H1 (cell line): ENCODE results near the gene GAS6. TPM values are rescaled to one million over a fixed set of nuclear protein-coding genes. Genes with fewer than 3 reads are reported as not detected.

Source experiments
- CTCF ChIA-PET: fragments of 300-600 bp; sonication (Branson Sonifier 250); formaldehyde crosslinking; loops from one replicate; lab custom pipeline; 2021; ENCODE audit not compliant: partially characterized antibody; lab: Charles Lee
- POLR2A ChIA-PET: fragments of 300-600 bp; sonication (Branson Sonifier 250); formaldehyde crosslinking; loops from one replicate; lab custom pipeline; 2021; ENCODE audit warnings: inconsistent platforms; ENCODE audit not compliant: partially characterized antibody; lab: Charles Lee
- DNase-seq, 2 experiments: peaks; one replicate each; pipeline versions ENCODE4 v3.0.0 to v3.0.0-alpha.2; 2010 to 2022; ENCODE audit warnings: low spot score in 2 of 2, low read depth in 1 of 2, mixed read lengths in 1 of 2
- FAIRE-seq: peaks from 2 replicates; lab custom pipeline; 2011; peaks lifted over from hg19 to GRCh38; lab: Jason Lieb, UNC
- H2AFZ ChIP-seq: 2 replicates; pipeline ENCODE4 v1.8.1; 2012; ENCODE audit warnings: low read length, inconsistent platforms
- H2AK5ac ChIP-seq: 2 replicates; pipeline ENCODE4 v1.6.1; 2013; ENCODE audit warnings: low read depth, low read length
- H2BK120ac ChIP-seq: replicated peaks from 2 replicates; pipeline ENCODE3; 2013; ENCODE audit warnings: low read depth, low read length, inconsistent platforms
- H2BK12ac ChIP-seq: 2 replicates; pipeline ENCODE4 v1.6.1; 2013; ENCODE audit warnings: low read depth, low read length
- H2BK15ac ChIP-seq: 2 replicates; pipeline ENCODE4 v1.6.1; 2013; ENCODE audit warnings: low read length
- H2BK20ac ChIP-seq: 2 replicates; pipeline ENCODE4 v1.6.1; 2013; ENCODE audit warnings: low read length
- H2BK5ac ChIP-seq: 2 replicates; pipeline ENCODE4 v1.6.1; 2013; ENCODE audit warnings: low read depth, low read length
- H3K14ac ChIP-seq: 2 replicates; pipeline ENCODE4 v1.6.1; 2013; ENCODE audit warnings: inconsistent platforms; ENCODE audit not compliant: insufficient read length
- H3K18ac ChIP-seq: 2 replicates; pipeline ENCODE4 v1.6.1; 2013; ENCODE audit warnings: low read length; ENCODE audit errors: extremely low read depth
- H3K23ac ChIP-seq: 2 replicates; pipeline ENCODE4 v1.6.1; 2013; ENCODE audit warnings: inconsistent platforms; ENCODE audit not compliant: insufficient read length
- H3K23me2 ChIP-seq: 2 replicates; pipeline ENCODE4 v1.6.1; 2013; ENCODE audit warnings: low read depth, low read length
- H3K27ac ChIP-seq: 2 replicates; pipeline ENCODE4 v1.6.1; 2011; ENCODE audit warnings: low read depth, low read length, inconsistent platforms
- H3K27me3 ChIP-seq, 4 experiments: replicated peaks in 1 of 4; 1 replicate in 1 of 4; 2 replicates in 3 of 4; pipeline versions ENCODE4 v1.6.1 to v1.8.1; 2011 to 2013; ENCODE audit warnings: low read length in 3 of 4, mild to moderate bottlenecking in 3 of 4, inconsistent platforms in 2 of 4, mixed read lengths in 2 of 4, moderate library complexity in 1 of 4; ENCODE audit not compliant: control insufficient read depth in 3 of 4, insufficient read depth in 3 of 4; ENCODE audit errors: extremely low read depth in 1 of 4
- H3K36me3 ChIP-seq, 4 experiments: 2 replicates each; pipeline versions ENCODE4 v1.6.1 to v1.8.1; 2011 to 2013; ENCODE audit warnings: mild to moderate bottlenecking in 4 of 4, low read length in 3 of 4, moderate library complexity in 2 of 4, control low read depth in 1 of 4, inconsistent platforms in 1 of 4; ENCODE audit not compliant: insufficient read depth in 4 of 4, control insufficient read depth in 2 of 4
- H3K4ac ChIP-seq: replicated peaks from 2 replicates; pipeline ENCODE3; 2013; ENCODE audit warnings: low read length, low read depth, mixed read lengths, inconsistent platforms; ENCODE audit not compliant: insufficient read length
- H3K4me1 ChIP-seq, 4 experiments: replicated peaks in 1 of 4; 1 replicate in 1 of 4; 2 replicates in 3 of 4; pipeline versions ENCODE4 v1.6.1 to v1.8.1; 2011 to 2013; ENCODE audit warnings: low read length in 3 of 4, inconsistent platforms in 2 of 4, mixed read lengths in 1 of 4; ENCODE audit not compliant: insufficient read depth in 4 of 4, control insufficient read depth in 3 of 4
- H3K4me2 ChIP-seq, 2 experiments: 2 replicates each; pipeline versions ENCODE4 v1.6.1 to v1.8.1; 2011 to 2013; ENCODE audit warnings: low read depth in 2 of 2, low read length in 2 of 2, control low read depth in 1 of 2, inconsistent platforms in 1 of 2, mild to moderate bottlenecking in 1 of 2; ENCODE audit not compliant: insufficient read depth in 1 of 2
- H3K4me3 ChIP-seq, 4 experiments: fragments of 200-600, 300-600 bp in 1 of 4; sonication (generic), shearing (Covaris generic), sonication (Bioruptor Twin) in 1 of 4; 2 replicates each; pipeline versions ENCODE4 v1.5.1 to v1.8.1; 2011 to 2016; ENCODE audit warnings: low read length in 4 of 4, low read depth in 3 of 4, control low read depth in 2 of 4, inconsistent platforms in 2 of 4, mild to moderate bottlenecking in 2 of 4, mixed read lengths in 1 of 4, moderate library complexity in 1 of 4; ENCODE audit not compliant: insufficient read depth in 2 of 4; ENCODE audit errors: extremely low read depth in 1 of 4
- H3K56ac ChIP-seq: replicated peaks from 2 replicates; pipeline ENCODE3; 2013; ENCODE audit warnings: low read depth, mild to moderate bottlenecking, mixed read lengths, low read length, inconsistent platforms; ENCODE audit not compliant: insufficient read length
- H3K79me1 ChIP-seq: 2 replicates; pipeline ENCODE4 v1.6.1; 2013; ENCODE audit warnings: low read depth, low read length, control low read depth
- H3K79me2 ChIP-seq, 2 experiments: 2 replicates each; pipeline versions ENCODE4 v1.6.1 to v1.8.1; 2012 to 2013; ENCODE audit warnings: low read length in 2 of 2, mild to moderate bottlenecking in 2 of 2, inconsistent platforms in 1 of 2; ENCODE audit not compliant: insufficient read depth in 2 of 2, control insufficient read depth in 1 of 2
- H3K9ac ChIP-seq, 4 experiments: replicated peaks in 1 of 4; 1 replicate in 1 of 4; 2 replicates in 3 of 4; pipeline versions ENCODE4 v1.6.1 to v1.8.1; 2011 to 2013; ENCODE audit warnings: low read depth in 3 of 4, low read length in 3 of 4, control low read depth in 2 of 4, mild to moderate bottlenecking in 2 of 4, moderate library complexity in 2 of 4, inconsistent platforms in 1 of 4; ENCODE audit errors: extremely low read depth in 1 of 4
- H3K9me3 ChIP-seq, 2 experiments: 2 replicates each; pipeline versions ENCODE4 v1.6.1 to v1.8.1; 2012 to 2013; ENCODE audit warnings: mild to moderate bottlenecking in 2 of 2, moderate library complexity in 2 of 2, control low read depth in 1 of 2, inconsistent platforms in 1 of 2, low read depth in 1 of 2, low read length in 1 of 2, mixed read lengths in 1 of 2; ENCODE audit not compliant: insufficient read depth in 2 of 2
- H4K20me1 ChIP-seq, 2 experiments: replicated peaks in 1 of 2; 2 replicates each; pipeline versions ENCODE3 to v1.8.1; 2011 to 2013; ENCODE audit warnings: inconsistent platforms in 2 of 2, low read length in 2 of 2, mild to moderate bottlenecking in 1 of 2; ENCODE audit not compliant: insufficient read depth in 2 of 2, control insufficient read depth in 1 of 2
- H4K5ac ChIP-seq: 2 replicates; pipeline ENCODE4 v1.6.1; 2013; ENCODE audit warnings: low read length, low read depth, mixed read lengths, inconsistent platforms; ENCODE audit not compliant: insufficient read length
- H4K8ac ChIP-seq: 2 replicates; pipeline ENCODE4 v1.8.0; 2013; ENCODE audit warnings: mild to moderate bottlenecking, moderate library complexity, low read length, inconsistent platforms; ENCODE audit not compliant: insufficient read depth; ENCODE audit errors: extremely low read depth
- H4K91ac ChIP-seq: replicated peaks from 2 replicates; pipeline ENCODE3; 2013; ENCODE audit warnings: low read length, mixed read lengths, inconsistent platforms; ENCODE audit not compliant: insufficient read length
- ASH2L ChIP-seq: fragments of 200-600, 300-600 bp; sonication (generic); IDR thresholded peaks from one replicate; pipeline ENCODE4 v1.7.1; 2017; ENCODE audit warnings: low read length
- BACH1 ChIP-seq: IDR thresholded peaks from 2 replicates; pipeline ENCODE4 v1.6.1; 2012; ENCODE audit warnings: low read length, improper control_type of control experiment
- CBX8 ChIP-seq: fragments of 300-800, 300-1000 bp; sonication (generic); IDR thresholded peaks from 2 replicates; pipeline ENCODE4 v1.7.1; 2016; ENCODE audit warnings: low read depth, low read length, borderline replicate concordance
- EZH2 ChIP-seq: fragments of 200-600 bp; sonication (generic); IDR thresholded peaks from 2 replicates; pipeline ENCODE4 v1.7.1; 2012; ENCODE audit warnings: low read depth, mild to moderate bottlenecking, moderate library complexity, low read length, inconsistent platforms; ENCODE audit not compliant: severe bottlenecking
- HDAC2 ChIP-seq, 2 experiments: fragments of 300-600 bp in 1 of 2; sonication (generic) in 1 of 2; IDR thresholded peaks; 2 replicates each; pipeline ENCODE4 v1.6.1; 2011 to 2012; ENCODE audit warnings: low read depth in 2 of 2, low read length in 2 of 2, mild to moderate bottlenecking in 2 of 2, moderate library complexity in 2 of 2, borderline replicate concordance in 1 of 2, inconsistent platforms in 1 of 2
- PHF8 ChIP-seq: fragments of 200-600 bp; sonication (generic); conservative IDR thresholded peaks from 2 replicates; pipeline ENCODE4 v1.7.1; 2012; ENCODE audit warnings: low read depth, mild to moderate bottlenecking, inconsistent platforms, low read length, moderate library complexity
- RFX5 ChIP-seq: IDR thresholded peaks from 2 replicates; pipeline ENCODE4 v1.6.1; 2011; ENCODE audit warnings: low read depth, low read length, improper control_type of control experiment, borderline replicate concordance
- RXRA ChIP-seq: IDR thresholded peaks from 2 replicates; pipeline ENCODE4 v1.6.1; 2011; ENCODE audit warnings: low read depth, mild to moderate bottlenecking, low read length, moderate library complexity; ENCODE audit not compliant: insufficient read depth
- SAP30 ChIP-seq: fragments of 300-600 bp; sonication (generic); IDR thresholded peaks from 2 replicates; pipeline ENCODE4 v1.7.1; 2012; ENCODE audit warnings: low read length, moderate library complexity, mild to moderate bottlenecking, inconsistent platforms; ENCODE audit not compliant: insufficient read depth, insufficient replicate concordance
- SP1 ChIP-seq: IDR thresholded peaks from 2 replicates; pipeline ENCODE4 v1.6.1; 2011; ENCODE audit warnings: low read depth, low read length
- TAF1 ChIP-seq: IDR thresholded peaks from 2 replicates; pipeline ENCODE4 v1.6.1; 2011; ENCODE audit warnings: mild to moderate bottlenecking, low read depth, low read length
- WGBS, 2 experiments: shearing (Covaris generic) in 1 of 2; methylation state at CpG; one replicate each; pipeline versions ENCODE4 v1.1.6 to v1.1.7; 2013 to 2015; ENCODE audit warnings: low lambda C conversion rate in 2 of 2, mixed read lengths in 2 of 2, inconsistent platforms in 1 of 2, low coverage in 1 of 2, missing lambda C conversion rate in 1 of 2; ENCODE audit not compliant: insufficient replicate concordance in 2 of 2, insufficient coverage in 1 of 2, insufficient read length in 1 of 2; ENCODE audit errors: extremely low coverage in 1 of 2, missing lambda C conversion rate in 1 of 2; 5-methylcytosine and 5-hydroxymethylcytosine counted together
- polyA plus RNA-seq, 7 experiments: library from polyadenylated mRNA; depleted of rRNA in 3 of 7; stranded (reverse) in 5 of 7; unstranded in 2 of 7; fragments of >200 nt in 5 of 7; fragments of 200-250 nt in 2 of 7; gene quantifications; 1 replicate in 5 of 7; 2 replicates in 1 of 7; 4 replicates in 1 of 7; pipeline versions ENCODE4 v1.2.1 to v1.2.3, GENCODE V29; 2011 to 2013; ENCODE audit warnings: missing spikeins in 2 of 7, mixed read lengths in 2 of 7
- total RNA-seq: library from RNA; stranded (reverse); fragmentation: NEBNext Ultra II Directional; extraction: Animal tissue kit (Norgen Biotek cat#: 25700); gene quantifications from 2 replicates; pipeline ENCODE4 v1.2.1, GENCODE V29; 2021

GAS6 gene
- total and polyA plus RNA-seq, 2 of the 8 experiments (the other 6 are each of a cell fraction or from before 2014, with no cell fraction given), result 18.6 to 31.0 TPM

DNA sequence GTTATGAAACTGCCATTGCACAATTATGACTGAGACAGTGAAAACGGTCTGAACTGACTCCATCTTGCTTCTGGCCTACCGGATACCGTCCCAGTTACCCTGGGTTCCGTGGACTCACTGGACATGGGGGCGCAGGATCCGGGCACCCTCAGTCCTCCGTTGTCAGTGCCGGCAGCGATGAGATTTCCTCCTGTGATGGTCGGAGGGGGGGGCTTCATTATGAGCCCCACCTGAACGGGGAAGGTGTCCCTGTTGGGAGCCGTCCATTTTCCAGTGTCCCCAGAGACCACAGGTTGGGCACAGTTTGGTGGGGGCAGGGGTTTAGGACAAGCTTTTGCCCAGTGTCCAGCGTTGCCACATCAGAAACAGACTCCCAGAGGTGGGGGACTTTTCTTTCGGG, 81.4 kb downstream of the GAS6 start:
- Histone ChIP-seq H3K4me1 (peaks cover 0 to under 1% (median 0%) of the 10 kb centered on the region in 4 experiments; a peak in 1 of 7 replicates), H3K4ac (no peak overlapping the region), H3K79me1 (no peaks in the 10 kb centered on the region), H4K8ac (no peak overlapping the region; the same call in 1 of the 2 replicates), H2AFZ (no peak overlapping the region), H3K4me3 (no peak overlapping the region), H3K79me2 (peaks cover 0 to 3% of the 10 kb centered on the region in 2 experiments; a peak in 1 of 4 replicates), H3K23me2 (peaks cover 6% of the 10 kb centered on the region; the same call in 1 of the 2 replicates), H3K14ac (no peak overlapping the region), H3K4me2 (no peak overlapping the region), H2BK12ac (no peak overlapping the region), H3K56ac (no peak overlapping the region), H3K18ac (no peak overlapping the region), H2BK20ac (no peak overlapping the region), H4K20me1 (peaks cover 0 to 6% of the 10 kb centered on the region in 2 experiments), H3K9ac (no peak overlapping the region), H3K23ac (no peak overlapping the region), H3K27me3 (peaks cover 0 to 2% (median 0%) of the 10 kb centered on the region in 4 experiments; a peak in 1 of 7 replicates), H3K9me3 (peaks cover 3 to 7% of the 10 kb centered on the region in 2 experiments; a peak in 3 of 4 replicates), H3K27ac (no peak overlapping the region), H2BK120ac (no peak overlapping the region), H2BK5ac (no peak overlapping the region), H3K36me3 (peaks cover 0 to 5% (median 0%) of the 10 kb centered on the region in 4 experiments; a peak in 1 of 8 replicates), H4K91ac (no peak overlapping the region), H2AK5ac (no peak overlapping the region), H2BK15ac (no peak overlapping the region), H4K5ac (no peak overlapping the region)
- TF ChIP-seq SAP30, result no peak
- TF ChIP-seq PHF8, result no peak
- TF ChIP-seq SP1, result no peak
- no peak for TF ChIP-seq ASH2L
- no peak for TF ChIP-seq RXRA
- no peak for TF ChIP-seq EZH2
- TF ChIP-seq RFX5, result no peak
- TF ChIP-seq HDAC2 (IDR thresholded peaks at IDR 0.05; ENCODE audit: borderline replicate concordance in 1 of 2, low read depth in 2 of 2, low read length in 2 of 2), result no peak
- TF ChIP-seq CBX8, result no peak
- TF ChIP-seq BACH1, result no peak
- no peak for TF ChIP-seq TAF1
- POLR2A ChIA-PET, result no interaction called here
- DNase-seq, result no peak
- FAIRE-seq, result no peak
- WGBS, 2 experiments, result 77% methylated on average over 14 of the region's 14 CpGs; no CpG with 5 or more reads in 1 of the 2 experiments
- CTCF ChIA-PET, result interaction anchor here (1.5 kb wide), 1 partner anchor 41 kb away, joined by 3 read pairs; no protein-coding TSS in a partner anchor
